GM12878 (cell line): ENCODE data around the gene NEU1. TPM values are rescaled to one million over a fixed set of nuclear protein-coding genes. Genes with fewer than 3 reads are reported as not detected.

Source experiments
- ATAC-seq: fragments of 200-7000 bp; cut with Tn5 transposase; 3 replicates; pipeline ENCODE4 v1.9.1; 2020; ENCODE audit warnings: mild to moderate bottlenecking, moderate library complexity
- BruUV-seq: library from RNA; stranded (reverse); fragments of 400-500 nt; replicated peaks from 2 replicates; lab custom pipeline; 2021; lab: Mats Ljungman, UMichigan
- CTCF ChIA-PET: fragments of 300-600 bp; sonication (Branson Sonifier 250); formaldehyde crosslinking; extraction: SDS; loops from one replicate; lab custom pipeline; 2021; ENCODE audit warnings: inconsistent platforms; lab: Yijun Ruan, JAX
- POLR2A ChIA-PET: fragments of 350-600 bp; formaldehyde crosslinking; extraction: SDS; loops from one replicate; lab custom pipeline; 2021; ENCODE audit warnings: inconsistent platforms; lab: Charles Lee
- RAD21 ChIA-PET: fragments of 300-600 bp; sonication (Branson Sonifier 250); formaldehyde crosslinking; loops from one replicate; lab custom pipeline; 2023; ENCODE audit warnings: antibody characterized with exemption; ENCODE audit not compliant: unreplicated experiment; lab: Charles Lee
- SMC1A ChIA-PET: fragments of 300-600 bp; sonication (Branson Sonifier 250); formaldehyde crosslinking; loops from one replicate; lab custom pipeline; 2023; ENCODE audit not compliant: unreplicated experiment, uncharacterized antibody; lab: Charles Lee
- DNase-seq: peaks from one replicate; pipeline ENCODE4 v3.0.0-alpha.2; 2011; ENCODE audit warnings: low read depth, low spot score
- FAIRE-seq: peaks from 3 replicates; lab custom pipeline; 2011; peaks lifted over from hg19 to GRCh38; lab: Jason Lieb, UNC
- H2AFZ ChIP-seq: 2 replicates; pipeline ENCODE4 v1.6.0; 2011; ENCODE audit warnings: low read depth, low read length, control low read depth; ENCODE audit not compliant: control insufficient read depth
- H3K27ac ChIP-seq: 2 replicates; pipeline ENCODE4 v1.5.1; 2011; ENCODE audit warnings: control low read depth; ENCODE audit not compliant: control insufficient read depth, insufficient read depth
- H3K27me3 ChIP-seq, 2 experiments: replicated peaks in 1 of 2; 2 replicates each; pipeline versions ENCODE4 v1.6.0 to v1.6.1; 2011; ENCODE audit warnings: low read length in 1 of 2; ENCODE audit not compliant: control insufficient read depth in 2 of 2, insufficient read depth in 2 of 2
- H3K36me3 ChIP-seq, 2 experiments: 2 replicates each; pipeline ENCODE4 v1.5.1; 2011; ENCODE audit warnings: low read length in 1 of 2; ENCODE audit not compliant: control insufficient read depth in 2 of 2, insufficient read depth in 2 of 2
- H3K4me1 ChIP-seq: 2 replicates; pipeline ENCODE4 v1.6.1; 2011; ENCODE audit warnings: mild to moderate bottlenecking, low read length, moderate library complexity, mixed read lengths; ENCODE audit not compliant: control insufficient read depth, insufficient read depth
- H3K4me2 ChIP-seq: 2 replicates; pipeline ENCODE4 v1.6.0; 2011; ENCODE audit warnings: control low read depth; ENCODE audit not compliant: control insufficient read depth, insufficient read depth
- H3K4me3 ChIP-seq: fragments of 200-600 bp; sonication (generic); 2 replicates; pipeline ENCODE4 v1.5.1; 2016
- H3K79me2 ChIP-seq: 2 replicates; pipeline ENCODE4 v1.6.0; 2011; ENCODE audit warnings: low read length; ENCODE audit not compliant: control insufficient read depth, insufficient read depth
- H3K9ac ChIP-seq: 2 replicates; pipeline ENCODE4 v1.8.0; 2011; ENCODE audit warnings: low read length, control low read depth, mixed read lengths; ENCODE audit not compliant: control insufficient read depth, insufficient read depth
- H3K9me3 ChIP-seq: replicated peaks from 3 replicates; pipeline ENCODE4 v1.5.1; 2011; ENCODE audit warnings: mild to moderate bottlenecking, low read length; ENCODE audit not compliant: control insufficient read depth, insufficient read depth
- H4K20me1 ChIP-seq: 2 replicates; pipeline ENCODE4 v1.6.0; 2011; ENCODE audit not compliant: control insufficient read depth, insufficient read depth
- ATF7 ChIP-seq: fragments of 450-650 bp; IDR thresholded peaks from 2 replicates; pipeline ENCODE4 v1.6.1; 2016; ENCODE audit warnings: low read depth, mild to moderate bottlenecking
- E2F4 ChIP-seq: IDR thresholded peaks from 2 replicates; pipeline ENCODE4 v1.6.1; 2012; ENCODE audit warnings: low read depth, low read length, improper control_type of control experiment
- GATAD2B ChIP-seq: fragments of 450-650 bp; conservative IDR thresholded peaks from 2 replicates; pipeline ENCODE4 v1.6.1; 2017; ENCODE audit warnings: low read depth, mild to moderate bottlenecking, moderate library complexity
- MEF2B ChIP-seq: fragments of 450-650 bp; IDR thresholded peaks from 2 replicates; pipeline ENCODE4 v1.6.1; 2018; ENCODE audit warnings: mild to moderate bottlenecking, moderate library complexity; ENCODE audit not compliant: partially characterized antibody, poor library complexity, severe bottlenecking
- MXI1 ChIP-seq: fragments of 150-350 bp; IDR thresholded peaks from 2 replicates; pipeline ENCODE4 v1.6.1; 2011; ENCODE audit warnings: low read depth, mild to moderate bottlenecking, inconsistent platforms, low read length, improper control_type of control experiment
- POU2F2 ChIP-seq: IDR thresholded peaks from 3 replicates; pipeline ENCODE4 v1.6.1; 2011; ENCODE audit warnings: low read depth, mild to moderate bottlenecking, low read length, borderline replicate concordance
- ZNF217 ChIP-seq: fragments of 450-650 bp; IDR thresholded peaks from 2 replicates; pipeline ENCODE4 v1.6.1; 2017; ENCODE audit warnings: antibody characterized with exemption, mild to moderate bottlenecking
- WGBS: methylation state at CpG from one replicate; pipeline ENCODE4 v1.1.6; 2016; ENCODE audit warnings: low lambda C conversion rate; ENCODE audit not compliant: insufficient replicate concordance, insufficient coverage; ENCODE audit errors: missing lambda C conversion rate; 5-methylcytosine and 5-hydroxymethylcytosine counted together
- in situ Hi-C: fragments of 300-500 bp; cut with MboI; formaldehyde crosslinking; loops from 9 replicates; pipeline ENCODE4 v1.14.3; 2018; ENCODE audit warnings: mixed read lengths
- intact Hi-C: fragments of 100-400 bp; cut with micrococcal nuclease; formaldehyde crosslinking; loops from one replicate; pipeline ENCODE4 v1.14.2; 2022; ENCODE audit not compliant: unreplicated experiment
- polyA plus RNA-seq, 11 experiments: library from polyadenylated mRNA; depleted of rRNA in 4 of 11; unstranded in 6 of 11; stranded (reverse) in 5 of 11; fragments of >200 nt; fragmentation: Nextera tagmentation in 4 of 11; fragmentation: Illumina TruSeq in 1 of 11; extraction: Ambion mirVana in 4 of 11; extraction: Trizol in 1 of 11; gene quantifications; 1 replicate in 1 of 11; 2 replicates in 10 of 11; pipeline versions ENCODE4 v1.2.1 to v1.2.3, GENCODE V29; 2011 to 2016; ENCODE audit warnings: inconsistent platforms in 2 of 11, missing spikeins in 2 of 11, low read depth in 1 of 11
- total RNA-seq, 4 experiments: library from RNA; depleted of rRNA in 3 of 4; stranded (reverse); fragments of >200 nt in 3 of 4; fragmentation: Illumina TruSeq in 1 of 4; extraction: Trizol in 1 of 4; gene quantifications; 2 replicates each; pipeline versions ENCODE4 v1.2.1 to v1.2.3, GENCODE V29; 2013 to 2021
- TF ChIP-seq, protein P1 (sequence below): fragments of 450-650 bp; formaldehyde crosslinking; IDR thresholded peaks from 2 replicates; pipeline ENCODE4 v1.5.0; 2022; ENCODE audit warnings: mild to moderate bottlenecking, missing genetic modification characterization

The NEU1 gene
- total and polyA plus RNA-seq, 10 of the 15 experiments (the other 5 are each of a cell fraction or from before 2014, with no cell fraction given), result 7.2 to 26.9 (median 21.6) TPM

GRCh38 chr6:31830886-31831335 lies 31.7 kb downstream of the NEU1 start:
- WGBS, result 32% methylated on average over 6 of the region's 6 CpGs
- Histone ChIP-seq H2AFZ (peak overlapping the region; percentile 35; the same call in 1 of the 2 replicates), H4K20me1 (no peaks in the 10 kb centered on the region), H3K9me3 (no peaks in the 10 kb centered on the region), H3K79me2 (peaks cover 44% of the 10 kb centered on the region), H3K4me1 (peaks cover 8% of the 10 kb centered on the region), H3K4me3 (peak overlapping the region; percentile 79), H3K27me3 (no peaks in the 10 kb centered on the region), H3K9ac (peak overlapping the region; percentile 59), H3K4me2 (peak overlapping the region; percentile 73), H3K36me3 (no peaks in the 10 kb centered on the region), H3K27ac (peak overlapping the region; percentile 67)
- ChIA-PET POLR2A (interaction anchor here (0.5 to 10.9 kb wide), 26 partner anchors 9 to 1748 kb away, joined by 3 to 122 read pairs (median 4); partner anchors contain the start of genes ABHD16A, CLIC1, DDX39B and HSPA1A), SMC1A (interaction anchor here (0.5 to 3.7 kb wide), 33 partner anchors 11 to 290 kb away, joined by 3 to 30 read pairs (median 4); partner anchors contain the start of genes ABHD16A, ATP6V1G2, CLIC1 and HSPA1A), CTCF (interaction anchor here (0.6 to 4.0 kb wide), 28 partner anchors 8 to 336 kb away, joined by 3 to 27 read pairs (median 6); partner anchors contain the start of genes CLIC1, DDAH2, HSPA1A and HSPA1L), RAD21 (interaction anchor here (0.5 to 3.9 kb wide), 29 partner anchors 8 to 348 kb away, joined by 3 to 30 read pairs (median 5); partner anchors contain the start of genes ABHD16A, DDAH2, DXO and GPANK1)
- no peak for FAIRE-seq
- DNase-seq, result no peak
- in situ Hi-C loops, result loop anchor here (10.0 kb wide), 1 partner anchor 286 kb away; the partner anchor contains the start of genes ATP6V1G2, DDX39B and NFKBIL1
- no TSS peak for BruUV-seq
- no peak for ATAC-seq
- TF ChIP-seq MXI1 (0 out of 2 replicates have a peak, but pooled peaks have one; percentile 16), ATF7 (no peak)
- intact Hi-C loops, result loop anchor here (1.0 to 5.0 kb wide), 4 partner anchors 34 to 285 kb away; partner anchors contain the start of genes ATP6V1G2, CSNK2B, LY6G5B and VARS1

DNA sequence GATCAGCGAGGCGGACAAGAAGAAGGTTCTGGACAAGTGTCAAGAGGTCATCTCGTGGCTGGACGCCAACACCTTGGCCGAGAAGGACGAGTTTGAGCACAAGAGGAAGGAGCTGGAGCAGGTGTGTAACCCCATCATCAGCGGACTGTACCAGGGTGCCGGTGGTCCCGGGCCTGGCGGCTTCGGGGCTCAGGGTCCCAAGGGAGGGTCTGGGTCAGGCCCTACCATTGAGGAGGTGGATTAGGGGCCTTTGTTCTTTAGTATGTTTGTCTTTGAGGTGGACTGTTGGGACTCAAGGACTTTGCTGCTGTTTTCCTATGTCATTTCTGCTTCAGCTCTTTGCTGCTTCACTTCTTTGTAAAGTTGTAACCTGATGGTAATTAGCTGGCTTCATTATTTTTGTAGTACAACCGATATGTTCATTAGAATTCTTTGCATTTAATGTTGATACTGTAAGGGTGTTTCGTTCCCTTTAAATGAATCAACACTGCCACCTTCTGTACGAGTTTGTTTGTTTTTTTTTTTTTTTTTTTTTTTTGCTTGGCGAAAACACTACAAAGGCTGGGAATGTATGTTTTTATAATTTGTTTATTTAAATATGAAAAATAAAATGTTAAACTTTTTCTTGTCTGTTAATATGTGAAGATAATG lies 32.9 kb downstream of the NEU1 start:
- H3K79me2 ChIP-seq, result peaks cover 33% of the 10 kb centered on the region
- ChIA-PET POLR2A (interaction anchor here (0.5 to 10.9 kb wide), 18 partner anchors 10 to 332 kb away, joined by 3 to 122 read pairs (median 4); partner anchors contain the start of genes ABHD16A, CLIC1, DDX39B and LSM2), SMC1A (interaction anchor here (0.7 to 3.7 kb wide), 28 partner anchors 10 to 283 kb away, joined by 3 to 30 read pairs (median 6); partner anchors contain the start of genes ATP6V1G2, CLIC1, HSPA1A and HSPA1L), RAD21 (interaction anchor here (0.6 to 3.9 kb wide), 34 partner anchors 9 to 288 kb away, joined by 3 to 30 read pairs (median 5); partner anchors contain the start of genes DDAH2, DDX39B, DXO and GPANK1), CTCF (interaction anchor here (0.8 to 4.0 kb wide), 29 partner anchors 13 to 335 kb away, joined by 3 to 27 read pairs (median 6); partner anchors contain the start of genes DDAH2, LSM2, LTB and LY6G5C)
- no peaks in the 10 kb centered on the region for H3K36me3 ChIP-seq
- H3K9ac ChIP-seq, result peak overlapping the region; percentile 33; the same call in 1 of the 2 replicates
- H3K27ac ChIP-seq, result no peak overlapping the region
- ATAC-seq (0 out of 3 replicates have a peak, but pooled peaks have one; percentile 1), FAIRE-seq (no peak), DNase-seq (no peak)
- WGBS, result 2% methylated on average over 15 of the region's 15 CpGs
- H3K4me3 ChIP-seq, result peak overlapping the region; percentile 79
- H3K4me1 ChIP-seq, result peaks cover 11% of the 10 kb centered on the region
- H2AFZ ChIP-seq, result no peak overlapping the region
- H3K9me3 ChIP-seq, result no peaks in the 10 kb centered on the region
- H3K4me2 ChIP-seq, result peak overlapping the region; percentile 66
- BruUV-seq, result no TSS peak
- in situ Hi-C loops, result loop anchor here (10.0 kb wide), 1 partner anchor 285 kb away; the partner anchor contains the start of genes ATP6V1G2, DDX39B and NFKBIL1
- H3K27me3 ChIP-seq, result no peaks in the 10 kb centered on the region
- intact Hi-C loops, result loop anchor here (1.0 to 10.0 kb wide), 5 partner anchors 32 to 283 kb away; partner anchors contain the start of genes ATP6V1G2, CSNK2B, LY6G5B and VARS1
- no peaks in the 10 kb centered on the region for H4K20me1 ChIP-seq
- TF ChIP-seq ATF7, result peak; percentile 55
- no peak for TF ChIP-seq ZNF217
- TF ChIP-seq POU2F2, result no peak
- TF ChIP-seq MEF2B, result peak; percentile 64
- no peak for TF ChIP-seq GATAD2B
- no peak for TF ChIP-seq E2F4
- TF ChIP-seq, protein P1, sequence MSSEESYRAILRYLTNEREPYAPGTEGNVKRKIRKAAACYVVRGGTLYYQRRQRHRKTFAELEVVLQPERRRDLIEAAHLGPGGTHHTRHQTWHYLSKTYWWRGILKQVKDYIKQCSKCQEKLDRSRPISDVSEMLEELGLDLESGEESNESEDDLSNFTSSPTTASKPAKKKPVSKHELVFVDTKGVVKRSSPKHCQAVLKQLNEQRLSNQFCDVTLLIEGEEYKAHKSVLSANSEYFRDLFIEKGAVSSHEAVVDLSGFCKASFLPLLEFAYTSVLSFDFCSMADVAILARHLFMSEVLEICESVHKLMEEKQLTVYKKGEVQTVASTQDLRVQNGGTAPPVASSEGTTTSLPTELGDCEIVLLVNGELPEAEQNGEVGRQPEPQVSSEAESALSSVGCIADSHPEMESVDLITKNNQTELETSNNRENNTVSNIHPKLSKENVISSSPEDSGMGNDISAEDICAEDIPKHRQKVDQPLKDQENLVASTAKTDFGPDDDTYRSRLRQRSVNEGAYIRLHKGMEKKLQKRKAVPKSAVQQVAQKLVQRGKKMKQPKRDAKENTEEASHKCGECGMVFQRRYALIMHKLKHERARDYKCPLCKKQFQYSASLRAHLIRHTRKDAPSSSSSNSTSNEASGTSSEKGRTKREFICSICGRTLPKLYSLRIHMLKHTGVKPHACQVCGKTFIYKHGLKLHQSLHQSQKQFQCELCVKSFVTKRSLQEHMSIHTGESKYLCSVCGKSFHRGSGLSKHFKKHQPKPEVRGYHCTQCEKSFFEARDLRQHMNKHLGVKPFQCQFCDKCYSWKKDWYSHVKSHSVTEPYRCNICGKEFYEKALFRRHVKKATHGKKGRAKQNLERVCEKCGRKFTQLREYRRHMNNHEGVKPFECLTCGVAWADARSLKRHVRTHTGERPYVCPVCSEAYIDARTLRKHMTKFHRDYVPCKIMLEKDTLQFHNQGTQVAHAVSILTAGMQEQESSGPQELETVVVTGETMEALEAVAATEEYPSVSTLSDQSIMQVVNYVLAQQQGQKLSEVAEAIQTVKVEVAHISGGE (CRISPR knock-in tag), result no peak
